Neuronal stem cell (in vitro differentiated cells): Measurements from ENCODE around the gene ANKRD36.
"Not testable (repeated sequence)": the region's sequence is repeated elsewhere in the genome, so short reads cannot be mapped to it uniquely, and the experiment has no call there.

ENCODE experiments used
- DNase-seq: peaks from one replicate; pipeline ENCODE4 v3.0.0-alpha.2; 2013; ENCODE audit warnings: low spot score
- H2AFZ ChIP-seq: one replicate; pipeline ENCODE4 v1.6.1; 2013; ENCODE audit warnings: mild to moderate bottlenecking, low read length, inconsistent platforms
- H2AK5ac ChIP-seq: 2 replicates; pipeline ENCODE4 v1.6.1; 2013; ENCODE audit warnings: low read depth, mild to moderate bottlenecking, inconsistent platforms, low read length, moderate library complexity, mixed read lengths
- H2BK120ac ChIP-seq: 2 replicates; pipeline ENCODE4 v1.6.1; 2013; ENCODE audit warnings: low read depth, mild to moderate bottlenecking, inconsistent platforms, low read length, moderate library complexity, mixed read lengths
- H2BK12ac ChIP-seq: one replicate; pipeline ENCODE4 v1.6.1; 2013; ENCODE audit warnings: low read length, inconsistent platforms
- H2BK15ac ChIP-seq: 2 replicates; pipeline ENCODE4 v1.6.1; 2013; ENCODE audit warnings: mild to moderate bottlenecking, low read length, inconsistent platforms, mixed read lengths
- H2BK5ac ChIP-seq: one replicate; pipeline ENCODE4 v1.6.1; 2013; ENCODE audit warnings: inconsistent platforms, mild to moderate bottlenecking, low read length, moderate library complexity
- H3K14ac ChIP-seq: one replicate; pipeline ENCODE4 v1.6.1; 2013; ENCODE audit warnings: low read length, inconsistent platforms
- H3K18ac ChIP-seq: 2 replicates; pipeline ENCODE4 v1.6.1; 2013; ENCODE audit warnings: low read length, inconsistent platforms
- H3K23ac ChIP-seq: 2 replicates; pipeline ENCODE4 v1.6.1; 2013; ENCODE audit warnings: low read depth, mild to moderate bottlenecking, mixed read lengths, low read length, inconsistent platforms; ENCODE audit not compliant: poor library complexity
- H3K27ac ChIP-seq: replicated peaks from 3 replicates; pipeline ENCODE4 v1.5.1; 2013; ENCODE audit warnings: low read length, inconsistent platforms
- H3K27me3 ChIP-seq, 3 experiments: 2 replicates each; pipeline ENCODE4 v1.6.1; 2013; ENCODE audit warnings: low read length in 3 of 3, mild to moderate bottlenecking in 2 of 3, inconsistent platforms in 1 of 3, low read depth in 1 of 3, mixed read lengths in 1 of 3, moderate library complexity in 1 of 3; ENCODE audit not compliant: control insufficient read depth in 3 of 3, insufficient read depth in 3 of 3
- H3K36me3 ChIP-seq, 2 donors: replicated peaks in 1 of 2; 2 replicates each; pipeline ENCODE4 v1.6.1; 2013; ENCODE audit warnings: low read length in 2 of 2; ENCODE audit not compliant: control insufficient read depth in 2 of 2, insufficient read depth in 2 of 2
- H3K4ac ChIP-seq: 2 replicates; pipeline ENCODE4 v1.6.1; 2013; ENCODE audit warnings: inconsistent platforms, mild to moderate bottlenecking, low read length, moderate library complexity
- H3K4me1 ChIP-seq, 2 donors: 1 replicate in 1 of 2; 2 replicates in 1 of 2; pipeline ENCODE4 v1.6.1; 2013; ENCODE audit warnings: low read length in 2 of 2, low read depth in 1 of 2; ENCODE audit not compliant: control insufficient read depth in 2 of 2, insufficient read depth in 1 of 2
- H3K4me2 ChIP-seq: one replicate; pipeline ENCODE4 v1.6.1; 2013; ENCODE audit warnings: mild to moderate bottlenecking, low read length, inconsistent platforms; ENCODE audit not compliant: insufficient read depth, poor library complexity, severe bottlenecking
- H3K4me3 ChIP-seq, 2 donors: 2 replicates each; pipeline ENCODE4 v1.5.1; 2013; ENCODE audit warnings: low read length in 2 of 2, mild to moderate bottlenecking in 2 of 2, inconsistent platforms in 1 of 2, moderate library complexity in 1 of 2
- H3K79me1 ChIP-seq: one replicate; pipeline ENCODE4 v1.6.1; 2013; ENCODE audit warnings: low read depth, mild to moderate bottlenecking, inconsistent platforms, low read length, moderate library complexity
- H3K9ac ChIP-seq: one replicate; pipeline ENCODE4 v1.6.1; 2013; ENCODE audit warnings: mild to moderate bottlenecking, low read depth, low read length, inconsistent platforms; ENCODE audit not compliant: poor library complexity
- H3K9me3 ChIP-seq, 2 donors: replicated peaks in 1 of 2; 2 replicates each; pipeline versions ENCODE3 to v1.6.1; 2013; ENCODE audit warnings: low read length in 2 of 2, mild to moderate bottlenecking in 2 of 2, inconsistent platforms in 1 of 2, low read depth in 1 of 2, mixed read lengths in 1 of 2, moderate library complexity in 1 of 2; ENCODE audit not compliant: control insufficient read depth in 2 of 2, insufficient read depth in 1 of 2
- H4K8ac ChIP-seq: one replicate; pipeline ENCODE4 v1.6.1; 2013; ENCODE audit warnings: low read depth, mild to moderate bottlenecking, inconsistent platforms, low read length, moderate library complexity
- H4K91ac ChIP-seq: one replicate; pipeline ENCODE4 v1.6.1; 2013; ENCODE audit warnings: low read length, low read depth, mild to moderate bottlenecking, inconsistent platforms; ENCODE audit not compliant: poor library complexity
- WGBS, 2 donors: extraction: QIAGEN DNeasy Blood & Tissue Kit; methylation state at CpG; one replicate each; pipeline ENCODE4 v1.1.7; 2013; ENCODE audit warnings: missing lambda C conversion rate in 2 of 2, mixed read lengths in 1 of 2; ENCODE audit not compliant: insufficient read length in 2 of 2, insufficient replicate concordance in 1 of 2; ENCODE audit errors: extremely low coverage in 2 of 2; 5-methylcytosine and 5-hydroxymethylcytosine counted together

The ANKRD36 gene

GRCh38 chr2:97261192-97261591 is 148.2 kb downstream of the ANKRD36 start:
- H3K79me1 ChIP-seq, H3K9me3 ChIP-seq, H3K4ac ChIP-seq, H4K8ac ChIP-seq, H3K18ac ChIP-seq, H3K4me2 ChIP-seq, H4K91ac ChIP-seq, H2BK5ac ChIP-seq, H3K27me3 ChIP-seq, DNase-seq, H3K14ac ChIP-seq, H2BK12ac ChIP-seq, H2AFZ ChIP-seq, H3K23ac ChIP-seq, H2BK15ac ChIP-seq, H3K9ac ChIP-seq, H3K36me3 ChIP-seq, H2BK120ac ChIP-seq, H2AK5ac ChIP-seq, H3K4me1 ChIP-seq, H3K27ac ChIP-seq, H3K4me3 ChIP-seq: not testable (repeated sequence)
- WGBS, 2 donors: no CpG with 5 or more reads among the region's 4 CpGs

- H3K9me3 ChIP-seq, H3K23ac ChIP-seq, H3K14ac ChIP-seq, H3K36me3 ChIP-seq, H3K18ac ChIP-seq, H4K91ac ChIP-seq, H2AFZ ChIP-seq, H2BK120ac ChIP-seq, H2BK5ac ChIP-seq, H3K79me1 ChIP-seq, DNase-seq, H3K27me3 ChIP-seq, H2AK5ac ChIP-seq, H2BK15ac ChIP-seq, H3K9ac ChIP-seq, H4K8ac ChIP-seq, H3K4ac ChIP-seq, H3K4me2 ChIP-seq, H3K27ac ChIP-seq, H3K4me1 ChIP-seq, H2BK12ac ChIP-seq, H3K4me3 ChIP-seq: not testable (repeated sequence)
- no CpG with 5 or more reads among the region's 6 CpGs for WGBS, 2 donors
Measured at GRCh38 chr2:97266449-97266848, 153.5 kb downstream of the ANKRD36 start.

GRCh38 chr2:97267411-97268074 is 154.6 kb downstream of the ANKRD36 start:
- no peak overlapping the region for H3K4me2 ChIP-seq
- no peak for DNase-seq
- no peaks in the 10 kb centered on the region for H3K79me1 ChIP-seq
- H3K14ac ChIP-seq: no peak overlapping the region
- H3K4me3 ChIP-seq: no peak overlapping the region
- no peak overlapping the region for H3K4ac ChIP-seq
- H3K27me3 ChIP-seq: no peaks in the 10 kb centered on the region
- no peak overlapping the region for H3K27ac ChIP-seq
- H2BK120ac ChIP-seq: no peak overlapping the region
- no peak overlapping the region for H4K8ac ChIP-seq
- H2BK15ac ChIP-seq: no peak overlapping the region
- no peak overlapping the region for H2BK12ac ChIP-seq
- H2AK5ac ChIP-seq: no peak overlapping the region
- no peak overlapping the region for H4K91ac ChIP-seq
- peaks cover 0 to 4% of the 10 kb centered on the region in 2 donors for H3K9me3 ChIP-seq
- WGBS, 2 donors: no CpG with 5 or more reads among the region's 10 CpGs
- H2AFZ ChIP-seq: no peak overlapping the region
- no peak overlapping the region for H3K9ac ChIP-seq
- H3K23ac ChIP-seq: no peak overlapping the region
- H3K36me3 ChIP-seq: no peaks in the 10 kb centered on the region
- H3K18ac ChIP-seq: no peak overlapping the region
- no peak overlapping the region for H2BK5ac ChIP-seq
- H3K4me1 ChIP-seq: no peaks in the 10 kb centered on the region

GRCh38 chr2:97268075-97268591 is 155.2 kb downstream of the ANKRD36 start:
- not testable (repeated sequence) for H2BK120ac ChIP-seq, H3K18ac ChIP-seq, DNase-seq, H3K79me1 ChIP-seq, H3K4me3 ChIP-seq, H3K9ac ChIP-seq, H2BK5ac ChIP-seq, H2BK15ac ChIP-seq, H2AFZ ChIP-seq, H3K36me3 ChIP-seq, H3K23ac ChIP-seq, H3K4ac ChIP-seq, H4K91ac ChIP-seq, H3K27ac ChIP-seq, H4K8ac ChIP-seq, H3K9me3 ChIP-seq, H3K4me2 ChIP-seq, H3K27me3 ChIP-seq, H3K14ac ChIP-seq, H2BK12ac ChIP-seq, H3K4me1 ChIP-seq, H2AK5ac ChIP-seq
- no CpG with 5 or more reads among the region's 6 CpGs for WGBS, 2 donors
